MM.1S (cell line): Measurements from ENCODE around the gene KCNH4.

Source experiments
- DNase-seq: peaks from one replicate; pipeline ENCODE4 v3.0.0-alpha.2; 2015
- H2AFZ ChIP-seq: fragments of 300-600 bp; sonication (generic); 2 replicates; pipeline ENCODE4 v1.6.0; 2016; ENCODE audit warnings: antibody characterized with exemption, low read length
- H3F3A ChIP-seq: fragments of 300-600 bp; sonication (generic); 2 replicates; pipeline ENCODE4 v1.6.1; 2016; ENCODE audit warnings: mild to moderate bottlenecking, antibody characterized with exemption, low read length, moderate library complexity, mixed read lengths; ENCODE audit not compliant: insufficient read depth
- H3K27ac ChIP-seq: fragments of 300-600 bp; sonication (generic); 2 replicates; pipeline ENCODE4 v1.5.1; 2016; ENCODE audit warnings: mild to moderate bottlenecking, low read length
- H3K27me3 ChIP-seq: fragments of 300-600 bp; sonication (generic); replicated peaks from 2 replicates; pipeline ENCODE4 v1.6.0; 2016; ENCODE audit warnings: low read length; ENCODE audit not compliant: insufficient read depth
- H3K36me3 ChIP-seq: fragments of 300-600 bp; sonication (generic); replicated peaks from 2 replicates; pipeline ENCODE4 v1.6.1; 2016; ENCODE audit warnings: mild to moderate bottlenecking, low read length, mixed read lengths; ENCODE audit not compliant: insufficient read depth
- H3K4me1 ChIP-seq: fragments of 300-600 bp; sonication (generic); 2 replicates; pipeline ENCODE4 v1.6.1; 2016; ENCODE audit warnings: low read length, mixed read lengths
- H3K4me2 ChIP-seq: fragments of 300-600 bp; sonication (generic); 2 replicates; pipeline ENCODE4 v1.6.0; 2016; ENCODE audit warnings: low read depth, low read length
- H3K4me3 ChIP-seq: fragments of 300-600 bp; sonication (generic); 2 replicates; pipeline ENCODE4 v1.5.1; 2016; ENCODE audit warnings: low read length, mixed read lengths
- H3K79me2 ChIP-seq: fragments of 300-600 bp; sonication (generic); 2 replicates; pipeline ENCODE4 v1.6.1; 2016; ENCODE audit warnings: mixed run types, low read length, mixed read lengths
- H3K9ac ChIP-seq: fragments of 300-600 bp; sonication (generic); 2 replicates; pipeline ENCODE4 v1.6.1; 2016; ENCODE audit warnings: low read length, mixed read lengths
- H3K9me2 ChIP-seq: fragments of 300-600 bp; sonication (generic); replicated peaks from 2 replicates; pipeline ENCODE4 v1.6.1; 2016; ENCODE audit warnings: mild to moderate bottlenecking, low read length, mixed read lengths; ENCODE audit not compliant: insufficient read depth
- H3K9me3 ChIP-seq: fragments of 300-600 bp; sonication (generic); replicated peaks from 2 replicates; pipeline ENCODE4 v1.6.1; 2016; ENCODE audit warnings: mild to moderate bottlenecking, low read length, mixed read lengths; ENCODE audit not compliant: insufficient read depth
- H4K20me1 ChIP-seq: fragments of 300-600 bp; sonication (generic); 2 replicates; pipeline ENCODE4 v1.6.1; 2016; ENCODE audit warnings: mild to moderate bottlenecking, low read length, moderate library complexity, mixed read lengths; ENCODE audit not compliant: insufficient read depth
- CTCF ChIP-seq: fragments of 300-600 bp; sonication (generic); IDR thresholded peaks from 2 replicates; pipeline ENCODE4 v1.5.1; 2016; ENCODE audit warnings: antibody characterized with exemption, low read length, mixed read lengths
- EZH2 ChIP-seq: fragments of 300-600 bp; sonication (generic); optimal IDR thresholded peaks from 2 replicates; pipeline ENCODE3; 2017; ENCODE audit warnings: low read depth, mild to moderate bottlenecking, antibody characterized with exemption, low read length, mixed read lengths
- EZH2phosphoT487 ChIP-seq: fragments of 300-600 bp; sonication (generic); IDR thresholded peaks from 2 replicates; pipeline ENCODE4 v1.6.1; 2018; ENCODE audit warnings: antibody characterized with exemption, low read length

Gene KCNH4

GRCh38 chr17:42179911-42180410 lies 981 bp downstream of the KCNH4 start:
- Histone ChIP-seq H3K4me2 (0 out of 2 replicates have a peak overlapping the region, but pooled peaks have one; percentile 70), H3K27ac (no peak overlapping the region), H3F3A (peaks cover 36% of the 10 kb centered on the region), H3K4me3 (no peak overlapping the region), H3K4me1 (peaks cover 42% of the 10 kb centered on the region), H3K9ac (no peak overlapping the region), H3K9me3 (no peaks in the 10 kb centered on the region), H3K9me2 (no peaks in the 10 kb centered on the region), H3K27me3 (no peaks in the 10 kb centered on the region), H3K36me3 (no peaks in the 10 kb centered on the region), H3K79me2 (no peaks in the 10 kb centered on the region), H2AFZ (no peak overlapping the region), H4K20me1 (no peaks in the 10 kb centered on the region)
- no peak for TF ChIP-seq EZH2
- TF ChIP-seq EZH2phosphoT487: no peak
- no peak for TF ChIP-seq CTCF
- no peak for DNase-seq

- DNase-seq: no peak
- H3K36me3 ChIP-seq: no peaks in the 10 kb centered on the region
- H3K27ac ChIP-seq: peak overlapping the region; percentile 13; the same call in 1 of the 2 replicates
- peaks cover 29% of the 10 kb centered on the region; the same call in 1 of the 2 replicates for H3F3A ChIP-seq
- H3K4me3 ChIP-seq: no peak overlapping the region
- H3K27me3 ChIP-seq: no peaks in the 10 kb centered on the region
- TF ChIP-seq CTCF: no peak
- no peak for TF ChIP-seq EZH2phosphoT487
- TF ChIP-seq EZH2: no peak
- no peaks in the 10 kb centered on the region for H3K79me2 ChIP-seq
- H3K9ac ChIP-seq: no peak overlapping the region
- no peaks in the 10 kb centered on the region for H4K20me1 ChIP-seq
- H3K9me3 ChIP-seq: no peaks in the 10 kb centered on the region
- H3K4me1 ChIP-seq: peaks cover 36% of the 10 kb centered on the region
- 0 out of 2 replicates have a peak overlapping the region, but pooled peaks have one; percentile 49 for H3K4me2 ChIP-seq
- no peak overlapping the region for H2AFZ ChIP-seq
- no peaks in the 10 kb centered on the region for H3K9me2 ChIP-seq
Observed at GRCh38 chr17:42179335-42179734, 1.6 kb downstream of the KCNH4 start.

GRCh38 chr17:42178817-42179216 lies 2.1 kb downstream of the KCNH4 start:
- Histone ChIP-seq H3K9ac (no peak overlapping the region), H3K36me3 (no peaks in the 10 kb centered on the region), H3K4me3 (no peak overlapping the region), H3K9me2 (no peaks in the 10 kb centered on the region), H3K79me2 (no peaks in the 10 kb centered on the region), H3K4me2 (peak overlapping the region; percentile 49; the same call in 1 of the 2 replicates), H3K27ac (peak overlapping the region; percentile 13; the same call in 1 of the 2 replicates), H3K4me1 (peaks cover 35% of the 10 kb centered on the region), H4K20me1 (no peaks in the 10 kb centered on the region), H3F3A (peaks cover 27% of the 10 kb centered on the region; the same call in 1 of the 2 replicates), H2AFZ (no peak overlapping the region), H3K27me3 (no peaks in the 10 kb centered on the region), H3K9me3 (no peaks in the 10 kb centered on the region)
- DNase-seq: peak; percentile 79
- TF ChIP-seq EZH2phosphoT487: no peak
- no peak for TF ChIP-seq EZH2
- no peak for TF ChIP-seq CTCF
